GM06990 (cell line): ENCODE results near the gene UTS2.

ENCODE experiments used
- DNase-seq: peaks from one replicate; pipeline ENCODE4 v3.0.0-alpha.2; 2011; ENCODE audit not compliant: insufficient read length; ENCODE audit errors: extremely low read depth
- H3K27me3 ChIP-seq: replicated peaks from 2 replicates; pipeline ENCODE4 v1.6.0; 2011; ENCODE audit warnings: low read length; ENCODE audit not compliant: control insufficient read depth, insufficient read depth
- H3K36me3 ChIP-seq: 2 replicates; pipeline ENCODE4 v1.5.1; 2011; ENCODE audit warnings: low read length; ENCODE audit not compliant: control insufficient read depth, insufficient read depth
- H3K4me3 ChIP-seq: replicated peaks from 2 replicates; pipeline ENCODE4 v1.5.1; 2011; ENCODE audit warnings: low read depth, mild to moderate bottlenecking, control low read depth, low read length
- TF ChIP-seq, protein P1 (sequence below): IDR thresholded peaks from 2 replicates; pipeline ENCODE4 v1.5.1; 2011; ENCODE audit warnings: low read length, control low read depth, mild to moderate bottlenecking, inconsistent platforms; ENCODE audit not compliant: insufficient read depth, poor library complexity, severe bottlenecking

Gene UTS2

DNA sequence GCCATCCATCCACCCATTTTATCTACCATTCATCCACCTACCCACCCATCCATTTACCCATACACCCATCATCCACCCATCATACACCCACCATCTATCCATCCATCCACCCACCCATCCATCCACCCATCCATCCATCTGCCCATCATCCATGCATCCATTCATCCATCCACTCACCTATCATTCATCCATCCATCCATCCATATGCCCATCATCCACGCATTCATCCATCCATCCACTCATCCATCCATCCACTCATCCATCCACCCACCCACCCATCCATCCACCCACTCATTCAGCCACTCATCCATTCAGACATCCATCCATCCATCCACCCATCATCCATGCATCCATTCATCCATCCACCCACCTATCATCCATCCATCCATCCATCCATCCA, 31.9 kb upstream of the UTS2 start:
- TF ChIP-seq, protein P1, sequence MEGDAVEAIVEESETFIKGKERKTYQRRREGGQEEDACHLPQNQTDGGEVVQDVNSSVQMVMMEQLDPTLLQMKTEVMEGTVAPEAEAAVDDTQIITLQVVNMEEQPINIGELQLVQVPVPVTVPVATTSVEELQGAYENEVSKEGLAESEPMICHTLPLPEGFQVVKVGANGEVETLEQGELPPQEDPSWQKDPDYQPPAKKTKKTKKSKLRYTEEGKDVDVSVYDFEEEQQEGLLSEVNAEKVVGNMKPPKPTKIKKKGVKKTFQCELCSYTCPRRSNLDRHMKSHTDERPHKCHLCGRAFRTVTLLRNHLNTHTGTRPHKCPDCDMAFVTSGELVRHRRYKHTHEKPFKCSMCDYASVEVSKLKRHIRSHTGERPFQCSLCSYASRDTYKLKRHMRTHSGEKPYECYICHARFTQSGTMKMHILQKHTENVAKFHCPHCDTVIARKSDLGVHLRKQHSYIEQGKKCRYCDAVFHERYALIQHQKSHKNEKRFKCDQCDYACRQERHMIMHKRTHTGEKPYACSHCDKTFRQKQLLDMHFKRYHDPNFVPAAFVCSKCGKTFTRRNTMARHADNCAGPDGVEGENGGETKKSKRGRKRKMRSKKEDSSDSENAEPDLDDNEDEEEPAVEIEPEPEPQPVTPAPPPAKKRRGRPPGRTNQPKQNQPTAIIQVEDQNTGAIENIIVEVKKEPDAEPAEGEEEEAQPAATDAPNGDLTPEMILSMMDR = no peak
- no peak overlapping the region for H3K4me3 ChIP-seq
- no peak for DNase-seq

DNA sequence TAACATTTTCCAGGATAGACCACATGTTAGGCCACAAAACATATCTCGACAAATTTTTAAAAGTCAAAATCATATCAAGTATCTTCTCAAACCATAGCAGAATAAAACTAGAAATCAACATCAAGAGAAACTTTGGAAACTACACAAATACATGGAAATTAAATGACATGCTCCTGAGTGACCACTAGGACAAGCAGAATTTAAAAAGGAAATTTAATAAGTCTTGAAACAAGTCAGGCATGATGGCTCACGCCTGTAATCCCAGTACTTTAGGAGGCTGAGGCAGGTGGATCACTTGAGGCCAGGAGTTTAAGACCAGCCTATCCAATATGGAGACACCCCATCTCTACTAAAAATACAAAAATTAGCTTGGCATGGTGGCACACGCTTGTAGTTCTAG, 26.4 kb upstream of the UTS2 start:
- H3K27me3 ChIP-seq = no peaks in the 10 kb centered on the region
- TF ChIP-seq, protein P1 = no peak
- H3K4me3 ChIP-seq = no peak overlapping the region
- DNase-seq = no peak
- no peaks in the 10 kb centered on the region for H3K36me3 ChIP-seq

More for the DNA sequence above, 31.9 kb upstream of the UTS2 start:
- Histone ChIP-seq H3K36me3 (no peaks in the 10 kb centered on the region), H3K27me3 (no peaks in the 10 kb centered on the region)

DNA sequence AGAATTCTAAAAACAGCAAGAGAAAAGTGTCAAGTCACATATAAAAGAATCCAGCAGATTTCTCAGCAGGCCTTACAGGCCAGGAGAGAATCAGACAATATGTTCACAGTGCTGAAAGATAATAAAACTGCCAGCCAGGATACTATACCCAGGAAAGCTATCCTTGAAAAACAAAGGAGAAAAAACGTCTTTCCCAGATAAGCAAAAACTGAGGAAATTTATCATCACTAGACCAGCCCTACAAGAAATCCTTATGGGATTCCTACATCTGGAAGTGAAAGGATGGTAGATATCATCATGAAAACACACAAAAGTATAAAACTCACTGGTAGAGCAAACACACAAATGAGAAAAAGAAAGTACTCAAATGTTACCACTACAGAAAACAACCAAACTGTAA, 25.2 kb upstream of the UTS2 start:
- Histone ChIP-seq H3K36me3 (no peaks in the 10 kb centered on the region), H3K4me3 (no peak overlapping the region), H3K27me3 (no peaks in the 10 kb centered on the region)
- DNase-seq = no peak
- TF ChIP-seq, protein P1 = no peak

DNA sequence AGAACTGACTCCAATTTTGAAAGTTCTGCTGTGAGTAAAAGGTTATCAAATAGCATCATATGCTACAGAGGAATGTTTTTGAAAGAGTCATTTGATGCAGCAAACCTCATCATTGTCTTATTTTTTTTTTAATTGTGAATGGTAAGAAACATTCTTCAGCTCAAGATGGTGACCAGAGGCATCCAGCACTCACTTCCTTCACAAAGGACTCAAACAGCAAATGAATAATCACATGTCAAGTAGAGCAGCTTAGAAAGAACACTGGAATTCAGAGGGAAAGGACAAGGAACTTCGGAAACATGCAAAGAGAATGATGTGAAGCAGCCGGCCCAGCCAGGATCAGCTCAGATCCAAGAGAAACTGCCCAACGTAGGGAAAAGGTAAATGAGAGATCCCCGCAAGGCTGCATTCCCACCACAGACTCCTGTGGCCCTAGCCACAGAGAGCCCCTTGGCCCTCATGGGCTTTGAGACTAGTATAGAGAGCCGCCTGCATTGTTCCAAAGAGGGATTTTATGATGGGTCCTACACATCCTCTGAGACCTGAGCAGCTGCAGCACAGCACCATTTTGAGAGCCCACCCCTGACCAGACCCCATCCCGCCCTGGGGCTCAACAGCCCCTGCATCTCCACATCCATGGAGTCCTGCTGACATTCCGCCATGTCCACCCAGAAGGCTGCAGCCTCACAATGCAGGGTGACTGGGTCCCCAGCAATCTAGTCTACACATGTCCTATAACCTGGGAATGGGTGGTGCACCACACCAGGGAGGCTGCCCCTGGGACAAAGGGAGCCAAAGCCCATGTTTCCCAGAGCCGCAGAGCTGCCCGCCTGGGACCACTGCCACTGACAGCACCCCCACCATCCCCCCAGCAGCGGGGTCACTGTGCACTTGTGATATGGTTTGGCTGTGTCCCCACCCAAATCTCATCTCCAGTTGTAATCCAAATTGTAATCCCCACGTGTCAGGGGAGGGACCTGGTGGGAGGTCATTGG, 21.2 kb upstream of the UTS2 start:
- Histone ChIP-seq H3K36me3 (no peaks in the 10 kb centered on the region), H3K4me3 (no peak overlapping the region), H3K27me3 (no peaks in the 10 kb centered on the region)
- TF ChIP-seq, protein P1 = no peak
- no peak for DNase-seq

DNA sequence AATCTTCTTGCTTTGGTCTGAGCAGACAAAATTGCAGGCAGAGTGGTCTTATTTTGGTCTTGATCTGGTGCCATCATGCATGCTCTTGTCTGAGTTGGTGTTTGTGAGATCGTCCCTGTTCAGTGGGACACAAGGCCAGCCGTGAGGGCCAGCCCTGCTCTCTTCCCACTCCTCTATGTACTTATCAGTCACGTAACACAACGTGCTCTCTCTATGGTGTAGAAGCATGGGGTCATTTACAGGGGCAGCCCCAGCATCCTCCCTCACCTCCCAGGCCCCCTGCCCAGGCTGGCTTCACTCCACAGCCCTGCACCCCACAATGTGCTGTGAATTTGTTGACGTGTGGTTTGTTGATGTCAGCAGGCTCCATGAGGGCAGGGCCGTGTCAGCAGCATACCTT, 18.3 kb upstream of the UTS2 start:
- TF ChIP-seq, protein P1 = no peak
- no peak for DNase-seq
- no peaks in the 10 kb centered on the region for H3K36me3 ChIP-seq
- H3K27me3 ChIP-seq = no peaks in the 10 kb centered on the region
- H3K4me3 ChIP-seq = no peak overlapping the region
